CD4-positive, alpha-beta memory T cell (primary cell): ENCODE data around the gene GALR3. TPM values are rescaled to one million over a fixed set of nuclear protein-coding genes. Genes with fewer than 3 reads are reported as not detected.
A peak's percentile ranks its signal among the peaks of the same experiment; 100 is the strongest.

Experiments used
- CTCF ChIA-PET: fragments of 350-600 bp; sonication (Branson Sonifier 250); formaldehyde crosslinking; loops from one replicate; lab custom pipeline; 2021; ENCODE audit warnings: inconsistent platforms; ENCODE audit not compliant: partially characterized antibody; lab: Charles Lee
- POLR2A ChIA-PET: fragments of 350-600 bp; sonication (Branson Sonifier 250); formaldehyde crosslinking; loops from one replicate; lab custom pipeline; 2021; ENCODE audit not compliant: partially characterized antibody; lab: Charles Lee
- DNase-seq, 5 donors: peaks; one replicate each; pipeline versions ENCODE4 v3.0.0 to v3.0.0-alpha.2; 2020 to 2022; ENCODE audit warnings: mixed read lengths in 1 of 5
- H3K27ac ChIP-seq: one replicate; pipeline ENCODE4 v1.7.0; 2013; ENCODE audit warnings: low read depth, low read length
- H3K27me3 ChIP-seq: 2 replicates; pipeline ENCODE4 v1.7.0; 2013; ENCODE audit warnings: mild to moderate bottlenecking, low read length, moderate library complexity; ENCODE audit not compliant: insufficient read depth
- H3K36me3 ChIP-seq: 2 replicates; pipeline ENCODE4 v1.7.0; 2013; ENCODE audit warnings: mild to moderate bottlenecking, low read length, moderate library complexity; ENCODE audit not compliant: insufficient read depth
- H3K4me1 ChIP-seq: 2 replicates; pipeline ENCODE4 v1.7.0; 2013; ENCODE audit warnings: mild to moderate bottlenecking, low read length, moderate library complexity; ENCODE audit not compliant: insufficient read depth
- H3K4me3 ChIP-seq, 2 donors: one replicate each; pipeline ENCODE4 v1.7.0; 2013; ENCODE audit warnings: low read length in 2 of 2, mild to moderate bottlenecking in 1 of 2
- H3K9me3 ChIP-seq, 2 donors: one replicate each; pipeline ENCODE4 v1.7.0; 2013; ENCODE audit warnings: low read length in 2 of 2, control low read depth in 1 of 2; ENCODE audit not compliant: control insufficient read depth in 1 of 2
- H3K27ac Mint-ChIP-seq, 7 donors: one replicate each; pipeline ENCODE4 v1.8.0; 2020 to 2021; ENCODE audit warnings: mixed read lengths in 7 of 7, mild to moderate bottlenecking in 6 of 7, inconsistent platforms in 3 of 7, moderate library complexity in 3 of 7
- H3K27me3 Mint-ChIP-seq, 2 donors: one replicate each; pipeline ENCODE4 v1.8.0; 2020 to 2021; ENCODE audit warnings: mixed read lengths in 2 of 2
- H3K36me3 Mint-ChIP-seq, 2 donors: one replicate each; pipeline ENCODE4 v1.8.0; 2020 to 2021; ENCODE audit warnings: mixed read lengths in 2 of 2, inconsistent platforms in 1 of 2, mild to moderate bottlenecking in 1 of 2
- H3K4me1 Mint-ChIP-seq, 4 donors: one replicate each; pipeline ENCODE4 v1.8.0; 2020 to 2021; ENCODE audit warnings: mixed read lengths in 4 of 4, mild to moderate bottlenecking in 1 of 4
- H3K4me3 Mint-ChIP-seq, 8 donors: one replicate each; pipeline ENCODE4 v1.8.0; 2020 to 2021; ENCODE audit warnings: mixed read lengths in 8 of 8, mild to moderate bottlenecking in 7 of 8, moderate library complexity in 6 of 8, inconsistent platforms in 3 of 8
- H3K9me3 Mint-ChIP-seq, 8 donors: one replicate each; pipeline ENCODE4 v1.8.0; 2020 to 2021; ENCODE audit warnings: mixed read lengths in 8 of 8, mild to moderate bottlenecking in 5 of 8, inconsistent platforms in 3 of 8, moderate library complexity in 1 of 8
- intact Hi-C: fragments of 100-400 bp; cut with micrococcal nuclease; formaldehyde crosslinking; loops from one replicate; pipeline ENCODE4 v1.15.1; 2023
- polyA plus RNA-seq, 2 donors: library from polyadenylated mRNA; unstranded; fragments of 300-500 nt; fragmentation: Illumina TruSeq; gene quantifications; one replicate each; pipeline ENCODE4 v1.2.3, GENCODE V29; 2021
- total RNA-seq, 2 experiments: library from RNA; stranded (reverse); gene quantifications; one replicate each; pipeline ENCODE4 v1.2.3, GENCODE V29; 2021

The GALR3 gene
- total and polyA plus RNA-seq, 4 experiments from 2014 or later: not detected

DNA sequence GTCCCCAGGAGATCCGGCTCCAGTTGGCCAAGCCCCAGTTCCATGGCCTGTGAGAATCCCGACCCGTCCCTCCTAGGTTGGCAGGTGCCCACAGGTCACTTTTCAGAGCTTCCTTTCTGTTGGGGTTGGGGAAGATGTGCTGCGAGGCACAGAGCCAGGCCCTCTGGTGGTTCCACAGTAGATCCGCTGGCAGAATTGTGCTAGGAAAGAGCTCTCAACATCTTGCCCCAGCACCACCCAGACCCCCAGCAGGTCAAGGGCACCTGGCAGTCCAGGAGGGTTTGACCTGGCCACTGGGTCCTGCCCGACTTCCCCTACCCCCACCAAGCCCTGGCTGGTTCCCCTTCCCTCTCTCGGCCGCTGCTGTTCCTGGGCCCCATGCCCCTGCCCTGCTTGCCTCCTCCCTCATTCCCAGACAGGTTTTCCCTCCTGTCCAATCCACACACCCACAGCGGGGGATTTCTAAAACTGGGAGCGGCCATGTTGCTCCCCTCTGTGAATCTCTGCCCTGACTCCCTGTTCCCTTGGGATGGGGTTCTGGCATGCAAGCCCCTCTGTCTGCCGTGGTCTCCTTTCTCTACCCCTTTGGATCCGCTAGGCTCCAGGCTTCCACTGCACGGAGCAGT, 41.6 kb upstream of the GALR3 start:
- DNase-seq: no peak
- Histone ChIP-seq H3K27ac (no peak overlapping the region), H3K27me3 (no peaks in the 10 kb centered on the region), H3K36me3 (no peaks in the 10 kb centered on the region), H3K4me1 (no peaks in the 10 kb centered on the region), H3K9me3 (no peaks in the 10 kb centered on the region), H3K4me3 (no peak overlapping the region)
- Mint-ChIP-seq H3K9me3 (no peaks in the 10 kb centered on the region), H3K27ac (peak overlapping the region in 1 of 7 donors; percentile 11), H3K27me3 (peaks cover 0 to 5% of the 10 kb centered on the region in 2 donors), H3K36me3 (no peaks in the 10 kb centered on the region), H3K4me3 (no peak overlapping the region), H3K4me1 (peaks cover 0 to 1% (median 0%) of the 10 kb centered on the region in 4 donors)
- POLR2A ChIA-PET: no interaction called here
- CTCF ChIA-PET: no interaction called here
- intact Hi-C loops: no loop called here

DNA sequence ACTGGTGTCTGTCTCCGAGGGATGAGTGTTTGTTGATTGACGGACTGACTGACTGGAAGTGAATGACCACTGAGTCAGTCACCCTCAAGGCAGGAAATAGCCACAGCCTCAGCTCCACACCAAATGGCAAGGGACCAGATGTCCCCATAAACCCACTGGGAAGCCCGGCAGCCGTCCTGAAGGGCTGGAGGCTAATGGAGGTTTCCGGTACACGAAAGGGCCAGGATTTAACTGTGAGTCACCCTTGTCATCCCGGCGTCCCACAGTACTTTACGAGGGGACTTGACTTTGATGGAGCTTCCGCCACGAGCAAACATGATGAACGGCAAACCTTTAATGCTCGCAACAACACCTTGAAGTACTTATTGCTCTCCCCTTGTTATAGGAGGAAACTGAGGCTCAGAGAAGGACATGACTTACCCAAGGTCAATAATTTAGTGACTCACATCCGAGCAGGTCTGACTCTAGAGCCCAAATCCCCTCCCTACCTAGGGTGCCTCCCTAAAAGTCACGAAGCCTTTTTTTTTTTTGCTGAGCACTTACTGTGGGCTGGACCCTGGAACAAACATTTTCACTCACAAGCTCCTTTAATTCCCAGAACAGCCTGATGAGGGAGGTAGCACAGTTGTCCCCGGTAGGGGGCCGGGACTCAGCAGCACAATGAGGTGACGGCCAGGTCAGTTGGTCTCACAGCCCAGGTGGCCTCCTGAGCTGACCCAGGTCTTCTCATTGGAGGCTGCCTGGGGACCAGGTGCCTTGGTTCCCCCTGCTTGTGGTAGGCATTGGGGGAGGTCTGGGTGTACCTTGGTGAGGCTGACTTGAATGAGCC, 40.6 kb upstream of the GALR3 start:
- DNase-seq: no peak
- no peak overlapping the region for H3K4me3 ChIP-seq
- H3K27ac ChIP-seq: no peak overlapping the region
- H3K36me3 ChIP-seq: no peaks in the 10 kb centered on the region
- H3K4me1 ChIP-seq: no peaks in the 10 kb centered on the region
- Mint-ChIP-seq H3K27me3 (peaks cover 0 to 5% of the 10 kb centered on the region in 2 donors), H3K36me3 (no peaks in the 10 kb centered on the region), H3K4me1 (peaks cover 0 to 1% (median 0%) of the 10 kb centered on the region in 4 donors), H3K4me3 (no peak overlapping the region), H3K27ac (no peak overlapping the region), H3K9me3 (no peaks in the 10 kb centered on the region)
- ChIA-PET CTCF (interaction anchor here (0.8 to 1.4 kb wide), 2 partner anchors 25 to 36 kb away, joined by 3 read pairs; partner anchors contain the start of gene GCAT), POLR2A (no interaction called here)
- H3K27me3 ChIP-seq: no peaks in the 10 kb centered on the region
- no peaks in the 10 kb centered on the region for H3K9me3 ChIP-seq
- intact Hi-C loops: no loop called here

- H3K27me3 ChIP-seq: no peaks in the 10 kb centered on the region
- ChIA-PET POLR2A (no interaction called here), CTCF (no interaction called here)
- H3K36me3 Mint-ChIP-seq: no peaks in the 10 kb centered on the region
- H3K9me3 Mint-ChIP-seq: no peaks in the 10 kb centered on the region
- H3K4me1 Mint-ChIP-seq: no peaks in the 10 kb centered on the region
- no peak overlapping the region for H3K27ac ChIP-seq
- H3K4me1 ChIP-seq: no peaks in the 10 kb centered on the region
- intact Hi-C loops: no loop called here
- no peak overlapping the region for H3K4me3 ChIP-seq
- no peaks in the 10 kb centered on the region for H3K36me3 ChIP-seq
- no peak overlapping the region for H3K4me3 Mint-ChIP-seq
- no peak overlapping the region for H3K27ac Mint-ChIP-seq
- DNase-seq: no peak
- peaks cover 0 to 5% of the 10 kb centered on the region in 2 donors for H3K27me3 Mint-ChIP-seq
- no peaks in the 10 kb centered on the region for H3K9me3 ChIP-seq
Observed at GRCh38 chr22:37784829-37785495, 38.2 kb upstream of the GALR3 start.

GRCh38 chr22:37790234-37790633, 32.9 kb upstream of the GALR3 start:
- Mint-ChIP-seq H3K27ac (no peak overlapping the region), H3K9me3 (no peaks in the 10 kb centered on the region), H3K27me3 (peaks cover 0 to 3% of the 10 kb centered on the region in 2 donors), H3K4me3 (no peak overlapping the region), H3K36me3 (no peaks in the 10 kb centered on the region), H3K4me1 (no peaks in the 10 kb centered on the region)
- ChIA-PET CTCF (no interaction called here), POLR2A (no interaction called here)
- DNase-seq: no peak
- intact Hi-C loops: no loop called here
- H3K27ac ChIP-seq: no peak overlapping the region
- no peak overlapping the region for H3K4me3 ChIP-seq
- no peaks in the 10 kb centered on the region for H3K4me1 ChIP-seq
- no peaks in the 10 kb centered on the region for H3K9me3 ChIP-seq
- no peaks in the 10 kb centered on the region for H3K27me3 ChIP-seq
- no peaks in the 10 kb centered on the region for H3K36me3 ChIP-seq

- POLR2A ChIA-PET: no interaction called here
Observed at GRCh38 chr22:37792494-37792893, 30.7 kb upstream of the GALR3 start.

GRCh38 chr22:37794376-37794775, 28.8 kb upstream of the GALR3 start:
- no peaks in the 10 kb centered on the region for H3K9me3 Mint-ChIP-seq
- no peak for DNase-seq
- H3K36me3 Mint-ChIP-seq: no peaks in the 10 kb centered on the region
- H3K4me1 Mint-ChIP-seq: no peaks in the 10 kb centered on the region
- Histone ChIP-seq H3K27ac (no peak overlapping the region), H3K27me3 (no peaks in the 10 kb centered on the region), H3K36me3 (no peaks in the 10 kb centered on the region), H3K4me1 (no peaks in the 10 kb centered on the region), H3K9me3 (no peaks in the 10 kb centered on the region), H3K4me3 (no peak overlapping the region)
- POLR2A ChIA-PET: no interaction called here
- no peak overlapping the region for H3K4me3 Mint-ChIP-seq
- H3K27ac Mint-ChIP-seq: no peak overlapping the region
- peaks cover 0 to 2% of the 10 kb centered on the region in 2 donors for H3K27me3 Mint-ChIP-seq
- intact Hi-C loops: no loop called here
- CTCF ChIA-PET: no interaction called here

More at GRCh38 chr22:37792494-37792893, 30.7 kb upstream of the GALR3 start:
- H3K4me1 ChIP-seq: no peaks in the 10 kb centered on the region
- Mint-ChIP-seq H3K27me3 (no peaks in the 10 kb centered on the region), H3K4me3 (no peak overlapping the region), H3K36me3 (no peaks in the 10 kb centered on the region), H3K27ac (no peak overlapping the region), H3K9me3 (no peaks in the 10 kb centered on the region), H3K4me1 (no peaks in the 10 kb centered on the region)
- H3K4me3 ChIP-seq: no peak overlapping the region
- no peaks in the 10 kb centered on the region for H3K9me3 ChIP-seq
- H3K27ac ChIP-seq: no peak overlapping the region
- no peak for DNase-seq
- CTCF ChIA-PET: no interaction called here
- intact Hi-C loops: no loop called here
- no peaks in the 10 kb centered on the region for H3K36me3 ChIP-seq
- no peaks in the 10 kb centered on the region for H3K27me3 ChIP-seq

GRCh38 chr22:37796079-37796478, 27.1 kb upstream of the GALR3 start:
- no peak overlapping the region for H3K4me3 Mint-ChIP-seq
- Histone ChIP-seq H3K4me1 (no peaks in the 10 kb centered on the region), H3K27ac (no peak overlapping the region), H3K36me3 (no peaks in the 10 kb centered on the region), H3K9me3 (no peaks in the 10 kb centered on the region), H3K4me3 (no peak overlapping the region), H3K27me3 (no peaks in the 10 kb centered on the region)
- no peaks in the 10 kb centered on the region for H3K36me3 Mint-ChIP-seq
- H3K4me1 Mint-ChIP-seq: no peaks in the 10 kb centered on the region
- intact Hi-C loops: no loop called here
- H3K27ac Mint-ChIP-seq: no peak overlapping the region
- ChIA-PET POLR2A (no interaction called here), CTCF (no interaction called here)
- no peak for DNase-seq
- no peaks in the 10 kb centered on the region for H3K9me3 Mint-ChIP-seq
- H3K27me3 Mint-ChIP-seq: peaks cover 0 to 2% of the 10 kb centered on the region in 2 donors
